Endothelial cell of umbilical vein (primary cell): ENCODE measurements around the gene DDX10.

Experiments used
- POLR2A ChIP-seq: IDR thresholded peaks from 2 replicates; pipeline ENCODE4 v1.6.1; 2012; ENCODE audit warnings: low read depth, mild to moderate bottlenecking, control low read depth, low read length
- TF ChIP-seq, protein P1 (sequence below), 2 donors: IDR thresholded peaks; 1 replicate in 1 of 2; 2 replicates in 1 of 2; pipeline ENCODE4 v1.5.1; 2011; ENCODE audit warnings: low read length in 2 of 2, mild to moderate bottlenecking in 2 of 2, moderate library complexity in 2 of 2, control low read depth in 1 of 2, inconsistent platforms in 1 of 2, low read depth in 1 of 2; ENCODE audit not compliant: insufficient read depth in 1 of 2; ENCODE audit errors: extremely low read depth in 1 of 2

- no peak for TF ChIP-seq POLR2A
- TF ChIP-seq, protein P1, sequence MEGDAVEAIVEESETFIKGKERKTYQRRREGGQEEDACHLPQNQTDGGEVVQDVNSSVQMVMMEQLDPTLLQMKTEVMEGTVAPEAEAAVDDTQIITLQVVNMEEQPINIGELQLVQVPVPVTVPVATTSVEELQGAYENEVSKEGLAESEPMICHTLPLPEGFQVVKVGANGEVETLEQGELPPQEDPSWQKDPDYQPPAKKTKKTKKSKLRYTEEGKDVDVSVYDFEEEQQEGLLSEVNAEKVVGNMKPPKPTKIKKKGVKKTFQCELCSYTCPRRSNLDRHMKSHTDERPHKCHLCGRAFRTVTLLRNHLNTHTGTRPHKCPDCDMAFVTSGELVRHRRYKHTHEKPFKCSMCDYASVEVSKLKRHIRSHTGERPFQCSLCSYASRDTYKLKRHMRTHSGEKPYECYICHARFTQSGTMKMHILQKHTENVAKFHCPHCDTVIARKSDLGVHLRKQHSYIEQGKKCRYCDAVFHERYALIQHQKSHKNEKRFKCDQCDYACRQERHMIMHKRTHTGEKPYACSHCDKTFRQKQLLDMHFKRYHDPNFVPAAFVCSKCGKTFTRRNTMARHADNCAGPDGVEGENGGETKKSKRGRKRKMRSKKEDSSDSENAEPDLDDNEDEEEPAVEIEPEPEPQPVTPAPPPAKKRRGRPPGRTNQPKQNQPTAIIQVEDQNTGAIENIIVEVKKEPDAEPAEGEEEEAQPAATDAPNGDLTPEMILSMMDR (IDR thresholded peaks at IDR 0.05; ENCODE audit: extremely low read depth in 1 of 2, insufficient read depth in 1 of 2, low read depth in 1 of 2, low read length in 2 of 2): no peak
Observed at GRCh38 chr11:108635106-108635505, 29.8 kb upstream of the DDX10 start.
